Neural progenitor cell (in vitro differentiated cells): ENCODE measurements around the gene RPS6KA1. TPM values are rescaled to one million over a fixed set of nuclear protein-coding genes. Genes with fewer than 3 reads are reported as not detected.
"Not testable (repeated sequence)": the region's sequence is repeated elsewhere in the genome, so short reads cannot be mapped to it uniquely, and the experiment has no call there.

Source experiments
- DNase-seq: peaks from one replicate; pipeline ENCODE4 v3.0.0-alpha.2; 2016; ENCODE audit warnings: low spot score
- H2AFZ ChIP-seq: fragments of 200-600 bp; sonication (generic); replicated peaks from 2 replicates; pipeline ENCODE4 v1.6.1; 2016; ENCODE audit warnings: antibody characterized with exemption
- H3F3A ChIP-seq: fragments of 200-600 bp; sonication (generic); 2 replicates; pipeline ENCODE4 v1.6.1; 2016; ENCODE audit warnings: antibody characterized with exemption, low read depth
- H3K27ac ChIP-seq: fragments of 200-600 bp; sonication (generic); 2 replicates; pipeline ENCODE4 v1.5.1; 2016; ENCODE audit warnings: mild to moderate bottlenecking
- H3K27me3 ChIP-seq: fragments of 200-600 bp; sonication (generic); 2 replicates; pipeline ENCODE4 v1.6.1; 2016; ENCODE audit warnings: mild to moderate bottlenecking, moderate library complexity
- H3K36me3 ChIP-seq: fragments of 200-600 bp; sonication (generic); 2 replicates; pipeline ENCODE4 v1.5.1; 2016
- H3K4me1 ChIP-seq: fragments of 200-600 bp; sonication (generic); 2 replicates; pipeline ENCODE4 v1.6.1; 2016; ENCODE audit warnings: mixed run types
- H3K4me2 ChIP-seq: fragments of 200-600 bp; sonication (generic); 2 replicates; pipeline ENCODE4 v1.6.1; 2016
- H3K4me3 ChIP-seq: fragments of 200-600 bp; sonication (generic); 2 replicates; pipeline ENCODE4 v1.5.1; 2016
- H3K79me2 ChIP-seq: fragments of 200-600 bp; sonication (generic); 2 replicates; pipeline ENCODE4 v1.6.1; 2016; ENCODE audit warnings: low read depth
- H3K9ac ChIP-seq: fragments of 200-600 bp; sonication (generic); 2 replicates; pipeline ENCODE4 v1.6.1; 2016
- H3K9me3 ChIP-seq: fragments of 200-600 bp; sonication (generic); 2 replicates; pipeline ENCODE4 v1.5.1; 2016; ENCODE audit warnings: low read depth
- H4K20me1 ChIP-seq: fragments of 200-600 bp; sonication (generic); 2 replicates; pipeline ENCODE4 v1.6.1; 2016; ENCODE audit warnings: low read depth
- H3K27ac Mint-ChIP-seq: 3 replicates; pipeline ENCODE4 v1.8.0; 2021; ENCODE audit warnings: mixed read lengths
- H3K27me3 Mint-ChIP-seq: 2 replicates; pipeline ENCODE4 v1.8.0; 2022; ENCODE audit warnings: low read depth, mild to moderate bottlenecking, inconsistent platforms, moderate library complexity, mixed read lengths; ENCODE audit not compliant: insufficient read depth
- H3K36me3 Mint-ChIP-seq: 3 replicates; pipeline ENCODE4 v1.8.0; 2021; ENCODE audit warnings: mixed read lengths
- H3K4me1 Mint-ChIP-seq: 3 replicates; pipeline ENCODE4 v1.8.0; 2021; ENCODE audit warnings: mixed read lengths
- H3K4me3 Mint-ChIP-seq: 3 replicates; pipeline ENCODE4 v1.8.0; 2021; ENCODE audit warnings: mild to moderate bottlenecking, moderate library complexity, mixed read lengths
- H3K9me3 Mint-ChIP-seq: 3 replicates; pipeline ENCODE4 v1.8.0; 2020; ENCODE audit warnings: mixed read lengths
- EZH2 ChIP-seq: fragments of 200-600 bp; sonication (generic); IDR thresholded peaks from 2 replicates; pipeline ENCODE4 v1.6.1; 2017; ENCODE audit warnings: antibody characterized with exemption, mild to moderate bottlenecking, moderate library complexity
- EZH2phosphoT487 ChIP-seq: fragments of 200-600 bp; sonication (generic); IDR thresholded peaks from 2 replicates; pipeline ENCODE4 v1.6.1; 2017; ENCODE audit warnings: antibody characterized with exemption
- total RNA-seq: library from RNA; depleted of rRNA; stranded (reverse); fragments of >200 nt; gene quantifications from 2 replicates; pipeline ENCODE4 v1.2.3, GENCODE V29; 2015; ENCODE audit warnings: low replicate concordance
- TF ChIP-seq, protein P1 (sequence below): fragments of 200-600 bp; sonication (generic); IDR thresholded peaks from 2 replicates; pipeline ENCODE4 v1.5.1; 2017; ENCODE audit warnings: antibody characterized with exemption, mild to moderate bottlenecking

Gene RPS6KA1
- total RNA-seq, 1 donor from 2014 or later = 18.7 TPM

DNA sequence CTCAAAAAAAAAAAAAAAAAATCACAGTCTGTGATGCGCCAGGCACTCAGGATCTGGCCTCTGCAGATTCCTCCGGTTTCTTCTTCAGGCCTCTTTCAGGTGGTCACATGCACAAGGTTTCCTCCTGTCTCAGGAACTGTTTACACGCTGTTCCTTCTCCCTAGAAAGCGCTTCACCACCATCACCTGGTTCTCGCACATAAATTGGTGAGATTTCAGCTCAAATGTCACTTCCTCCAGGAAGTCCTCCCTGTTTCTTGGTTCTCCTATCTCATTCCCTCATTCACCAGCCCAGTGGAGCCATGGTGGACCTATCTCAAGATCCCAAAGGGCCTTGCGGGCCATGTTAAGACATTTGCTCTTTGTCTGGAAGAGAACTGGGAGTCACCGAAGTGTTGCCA, 30.7 kb upstream of the RPS6KA1 start:
- Mint-ChIP-seq H3K4me1 (peaks cover 13% of the 10 kb centered on the region), H3K9me3 (no peaks in the 10 kb centered on the region), H3K36me3 (no peaks in the 10 kb centered on the region), H3K4me3 (peak overlapping the region; percentile 41), H3K27ac (no peak overlapping the region), H3K27me3 (peaks cover 11% of the 10 kb centered on the region)
- H3K79me2 ChIP-seq = no peaks in the 10 kb centered on the region
- TF ChIP-seq, protein P1, sequence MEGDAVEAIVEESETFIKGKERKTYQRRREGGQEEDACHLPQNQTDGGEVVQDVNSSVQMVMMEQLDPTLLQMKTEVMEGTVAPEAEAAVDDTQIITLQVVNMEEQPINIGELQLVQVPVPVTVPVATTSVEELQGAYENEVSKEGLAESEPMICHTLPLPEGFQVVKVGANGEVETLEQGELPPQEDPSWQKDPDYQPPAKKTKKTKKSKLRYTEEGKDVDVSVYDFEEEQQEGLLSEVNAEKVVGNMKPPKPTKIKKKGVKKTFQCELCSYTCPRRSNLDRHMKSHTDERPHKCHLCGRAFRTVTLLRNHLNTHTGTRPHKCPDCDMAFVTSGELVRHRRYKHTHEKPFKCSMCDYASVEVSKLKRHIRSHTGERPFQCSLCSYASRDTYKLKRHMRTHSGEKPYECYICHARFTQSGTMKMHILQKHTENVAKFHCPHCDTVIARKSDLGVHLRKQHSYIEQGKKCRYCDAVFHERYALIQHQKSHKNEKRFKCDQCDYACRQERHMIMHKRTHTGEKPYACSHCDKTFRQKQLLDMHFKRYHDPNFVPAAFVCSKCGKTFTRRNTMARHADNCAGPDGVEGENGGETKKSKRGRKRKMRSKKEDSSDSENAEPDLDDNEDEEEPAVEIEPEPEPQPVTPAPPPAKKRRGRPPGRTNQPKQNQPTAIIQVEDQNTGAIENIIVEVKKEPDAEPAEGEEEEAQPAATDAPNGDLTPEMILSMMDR = no peak
- no peak for TF ChIP-seq EZH2phosphoT487
- no peak for TF ChIP-seq EZH2
- no peaks in the 10 kb centered on the region for H3K36me3 ChIP-seq
- no peak overlapping the region for H3K27ac ChIP-seq
- H3K4me1 ChIP-seq = no peaks in the 10 kb centered on the region
- H3K4me2 ChIP-seq = no peak overlapping the region
- no peak overlapping the region for H3K9ac ChIP-seq
- H3K27me3 ChIP-seq = no peaks in the 10 kb centered on the region
- no peak for DNase-seq
- H3F3A ChIP-seq = peaks cover 12% of the 10 kb centered on the region
- no peak overlapping the region for H3K4me3 ChIP-seq
- no peaks in the 10 kb centered on the region for H4K20me1 ChIP-seq
- H2AFZ ChIP-seq = no peak overlapping the region
- H3K9me3 ChIP-seq = no peaks in the 10 kb centered on the region

DNA sequence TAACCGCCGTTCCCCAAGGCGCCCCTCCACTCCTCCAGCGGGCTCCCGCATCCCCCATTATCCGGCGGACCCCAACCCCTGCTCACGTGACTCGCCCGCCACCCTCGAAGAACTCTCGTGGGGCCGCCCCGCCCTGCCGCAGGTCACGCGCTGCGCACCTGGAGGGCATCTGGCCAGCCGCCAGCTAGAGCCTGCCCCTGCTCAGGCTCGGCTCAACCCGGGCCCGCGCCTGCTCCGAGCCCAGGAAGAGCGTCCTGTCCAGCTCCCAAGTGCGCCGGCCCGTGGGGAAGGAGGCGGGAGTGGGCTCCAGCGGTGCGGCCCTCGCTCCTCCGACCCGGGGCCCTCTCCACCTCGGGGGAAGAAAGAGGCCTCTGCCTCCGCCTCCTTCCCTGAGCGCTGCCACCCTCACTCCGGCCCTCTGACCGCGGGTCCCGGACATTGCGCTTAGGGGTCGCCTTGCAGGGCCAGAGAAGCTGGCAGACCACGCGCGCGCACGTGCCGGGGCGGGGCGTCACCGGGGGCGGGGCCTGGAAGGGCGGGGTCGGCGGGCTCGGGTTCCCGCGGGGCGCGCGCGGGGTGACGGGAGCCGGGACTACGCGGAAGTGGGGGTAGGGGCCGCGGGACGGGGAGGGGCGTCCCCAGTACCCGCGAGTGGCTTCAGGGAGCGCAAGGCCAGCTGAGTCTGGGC, 28.9 kb upstream of the RPS6KA1 start:
- H3K4me1 Mint-ChIP-seq = peaks cover 12% of the 10 kb centered on the region
- no peak overlapping the region for H3K27ac ChIP-seq
- H3K9me3 ChIP-seq = no peaks in the 10 kb centered on the region
- H3K79me2 ChIP-seq = no peaks in the 10 kb centered on the region
- no peaks in the 10 kb centered on the region for H3K4me1 ChIP-seq
- H2AFZ ChIP-seq = peak overlapping the region; percentile 92
- TF ChIP-seq EZH2phosphoT487 (peak; percentile 46), EZH2 (no peak)
- TF ChIP-seq, protein P1 = peak; percentile 3
- peak; percentile 89 for DNase-seq
- no peaks in the 10 kb centered on the region for H3K36me3 Mint-ChIP-seq
- peak overlapping the region; percentile 81 for H3K4me2 ChIP-seq
- H3K9ac ChIP-seq = no peak overlapping the region
- H3K9me3 Mint-ChIP-seq = no peaks in the 10 kb centered on the region
- no peaks in the 10 kb centered on the region for H3K27me3 ChIP-seq
- H3K4me3 Mint-ChIP-seq = peak overlapping the region; percentile 86
- H3K36me3 ChIP-seq = no peaks in the 10 kb centered on the region
- H3K4me3 ChIP-seq = peak overlapping the region; percentile 60
- H3K27me3 Mint-ChIP-seq = peaks cover 6% of the 10 kb centered on the region
- no peak overlapping the region for H3K27ac Mint-ChIP-seq
- no peaks in the 10 kb centered on the region for H4K20me1 ChIP-seq
- H3F3A ChIP-seq = peaks cover 12% of the 10 kb centered on the region

DNA sequence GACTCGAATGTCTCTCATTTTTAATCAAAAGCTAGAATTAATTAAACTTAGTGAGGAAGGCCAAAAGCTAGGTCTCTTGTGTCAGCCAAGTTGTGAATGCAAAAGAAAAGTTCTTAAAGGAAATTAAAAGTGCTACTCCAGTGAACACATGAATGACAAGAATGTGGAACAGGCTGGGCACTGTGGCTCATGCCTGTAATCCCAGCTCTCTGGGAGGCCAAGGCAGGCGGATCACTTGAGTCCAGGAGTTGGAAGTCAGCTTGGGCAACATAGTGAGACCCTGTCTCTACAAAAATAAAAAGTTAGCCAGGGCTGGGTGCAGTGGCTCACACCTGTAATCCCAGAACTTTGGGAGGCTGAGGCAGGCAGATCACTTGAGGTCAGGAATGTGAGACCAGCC, 18.9 kb upstream of the RPS6KA1 start:
- not testable (repeated sequence) for H3K4me1 Mint-ChIP-seq, H3K36me3 Mint-ChIP-seq, DNase-seq, H3K9me3 ChIP-seq, H3K79me2 ChIP-seq, H3K4me2 ChIP-seq, H2AFZ ChIP-seq, H3K9me3 Mint-ChIP-seq, H3F3A ChIP-seq, H4K20me1 ChIP-seq, H3K27me3 Mint-ChIP-seq, H3K4me1 ChIP-seq, H3K27me3 ChIP-seq, H3K36me3 ChIP-seq, H3K9ac ChIP-seq, H3K27ac Mint-ChIP-seq, H3K27ac ChIP-seq, H3K4me3 Mint-ChIP-seq, H3K4me3 ChIP-seq

DNA sequence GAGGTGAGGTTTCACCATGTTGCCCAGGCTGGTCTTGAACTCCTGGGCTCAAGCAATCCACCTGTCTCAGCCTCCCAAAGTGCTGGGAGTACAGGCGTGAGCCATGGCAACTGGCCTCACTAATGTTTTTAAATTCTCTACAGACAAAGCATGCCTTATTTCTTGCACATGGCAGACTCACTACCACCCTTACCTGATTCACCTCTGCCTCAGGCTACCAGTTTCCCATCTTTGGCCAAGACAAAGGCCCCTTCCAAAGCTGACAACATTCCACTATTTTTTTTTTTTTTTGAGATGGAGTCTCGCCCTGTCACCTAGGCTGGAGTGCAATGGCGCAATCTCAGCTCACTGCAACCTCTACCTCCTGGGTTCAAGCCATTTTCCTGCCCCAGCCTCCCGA, 13.7 kb upstream of the RPS6KA1 start:
- not testable (repeated sequence) for H3K79me2 ChIP-seq, H3K27me3 Mint-ChIP-seq, H3K4me3 ChIP-seq, H2AFZ ChIP-seq, H3K4me3 Mint-ChIP-seq, H4K20me1 ChIP-seq, H3F3A ChIP-seq, H3K9me3 ChIP-seq, H3K4me2 ChIP-seq, H3K4me1 Mint-ChIP-seq, DNase-seq, H3K4me1 ChIP-seq, H3K36me3 ChIP-seq, H3K36me3 Mint-ChIP-seq, H3K9me3 Mint-ChIP-seq, H3K9ac ChIP-seq, H3K27ac Mint-ChIP-seq, H3K27me3 ChIP-seq, H3K27ac ChIP-seq
